Gastroesophageal sphincter (tissue), 3 donors: Measurements from ENCODE around the gene ITPRID2.

Source experiments
- EP300 ChIP-seq: sonication (generic); formaldehyde crosslinking; IDR thresholded peaks from one replicate; pipeline ENCODE4 v1.6.1; 2017; ENCODE audit warnings: antibody characterized with exemption, mild to moderate bottlenecking
- POLR2A ChIP-seq, 2 donors: fragments of 450-650 bp; IDR thresholded peaks; one replicate each; pipeline ENCODE4 v1.6.1; 2017; ENCODE audit warnings: antibody characterized with exemption in 2 of 2, mild to moderate bottlenecking in 2 of 2, moderate library complexity in 1 of 2
- POLR2AphosphoS5 ChIP-seq: sonication (generic); formaldehyde crosslinking; IDR thresholded peaks from one replicate; pipeline ENCODE4 v1.6.1; 2017; ENCODE audit warnings: antibody characterized with exemption
- TF ChIP-seq, protein P1 (sequence below), 4 experiments: fragments of 200-600 bp in 2 of 4; fragments of 450-650 bp in 2 of 4; sonication (generic) in 1 of 4; IDR thresholded peaks; one replicate each; pipeline ENCODE4 v1.5.1; 2017 to 2019; ENCODE audit warnings: antibody characterized with exemption in 4 of 4, mild to moderate bottlenecking in 2 of 4, moderate library complexity in 2 of 4

DNA sequence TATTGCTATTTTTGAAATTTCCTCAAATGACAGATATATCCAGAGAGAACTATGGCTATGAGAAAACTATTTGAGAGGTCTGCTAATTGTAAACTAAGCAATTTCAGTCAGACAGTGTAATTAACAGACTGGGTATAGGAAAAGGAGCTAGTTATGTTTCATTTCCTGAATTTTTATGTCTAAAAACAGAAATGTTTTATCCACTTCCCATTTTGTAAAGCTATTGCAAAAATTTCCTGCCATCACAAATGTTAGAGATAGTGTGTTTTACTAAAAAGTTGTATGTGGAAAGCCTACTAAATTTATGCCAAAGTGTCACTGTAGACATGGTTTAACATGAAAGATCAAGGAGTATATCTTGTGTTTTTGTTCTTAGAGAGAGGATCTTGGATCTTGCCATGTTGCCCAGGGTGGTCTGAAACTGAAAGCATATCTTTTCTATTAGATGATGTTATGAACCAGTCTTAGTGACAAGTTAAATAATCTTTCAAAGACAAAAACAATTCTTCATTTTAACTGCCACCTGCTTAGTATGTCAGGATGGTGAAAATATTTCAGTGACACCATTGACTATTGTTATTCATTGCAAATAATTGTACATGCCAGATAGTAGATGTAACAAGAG is 40.5 kb upstream of the ITPRID2 start:
- TF ChIP-seq, protein P1, sequence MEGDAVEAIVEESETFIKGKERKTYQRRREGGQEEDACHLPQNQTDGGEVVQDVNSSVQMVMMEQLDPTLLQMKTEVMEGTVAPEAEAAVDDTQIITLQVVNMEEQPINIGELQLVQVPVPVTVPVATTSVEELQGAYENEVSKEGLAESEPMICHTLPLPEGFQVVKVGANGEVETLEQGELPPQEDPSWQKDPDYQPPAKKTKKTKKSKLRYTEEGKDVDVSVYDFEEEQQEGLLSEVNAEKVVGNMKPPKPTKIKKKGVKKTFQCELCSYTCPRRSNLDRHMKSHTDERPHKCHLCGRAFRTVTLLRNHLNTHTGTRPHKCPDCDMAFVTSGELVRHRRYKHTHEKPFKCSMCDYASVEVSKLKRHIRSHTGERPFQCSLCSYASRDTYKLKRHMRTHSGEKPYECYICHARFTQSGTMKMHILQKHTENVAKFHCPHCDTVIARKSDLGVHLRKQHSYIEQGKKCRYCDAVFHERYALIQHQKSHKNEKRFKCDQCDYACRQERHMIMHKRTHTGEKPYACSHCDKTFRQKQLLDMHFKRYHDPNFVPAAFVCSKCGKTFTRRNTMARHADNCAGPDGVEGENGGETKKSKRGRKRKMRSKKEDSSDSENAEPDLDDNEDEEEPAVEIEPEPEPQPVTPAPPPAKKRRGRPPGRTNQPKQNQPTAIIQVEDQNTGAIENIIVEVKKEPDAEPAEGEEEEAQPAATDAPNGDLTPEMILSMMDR (IDR thresholded peaks at IDR 0.05), result no peak
- TF ChIP-seq EP300 (no peak), POLR2AphosphoS5 (no peak), POLR2A (IDR thresholded peaks at IDR 0.05) (no peak)
